Activated CD4-positive, alpha-beta T cell treated with anti-CD3 and anti-CD28 coated beads, Interleukin-2, amount 10 ng/mL, durations not matched to agents 24 days and 14 days (primary cell): ENCODE measurements around the gene EXD2. TPM values are rescaled to one million over a fixed set of nuclear protein-coding genes. Genes with fewer than 3 reads are reported as not detected.

Experiments
- DNase-seq: peaks from one replicate; pipeline ENCODE4 v3.0.0; 2022
- H3K27ac Mint-ChIP-seq: one replicate; pipeline ENCODE4 v1.8.0; 2022; ENCODE audit warnings: mild to moderate bottlenecking, mixed read lengths
- H3K27me3 Mint-ChIP-seq: one replicate; pipeline ENCODE4 v1.8.0; 2022; ENCODE audit warnings: mixed read lengths
- H3K36me3 Mint-ChIP-seq: one replicate; pipeline ENCODE4 v1.8.0; 2022; ENCODE audit warnings: low read depth, mild to moderate bottlenecking, mixed read lengths
- H3K4me1 Mint-ChIP-seq: one replicate; pipeline ENCODE4 v1.8.0; 2021; ENCODE audit warnings: mixed read lengths
- H3K4me3 Mint-ChIP-seq: one replicate; pipeline ENCODE4 v1.8.0; 2022; ENCODE audit warnings: mild to moderate bottlenecking, moderate library complexity, mixed read lengths
- H3K9me3 Mint-ChIP-seq: one replicate; pipeline ENCODE4 v1.8.0; 2021; ENCODE audit warnings: mixed read lengths
- intact Hi-C: fragments of 100-400 bp; cut with micrococcal nuclease; formaldehyde crosslinking; loops from one replicate; pipeline ENCODE4 v1.15.1; 2023
- total RNA-seq: library from RNA; stranded (reverse); gene quantifications from 2 replicates; pipeline ENCODE4 v1.2.3, GENCODE V29; 2022

Gene EXD2
- total RNA-seq, 1 donor from 2014 or later = 6.3 TPM

GRCh38 chr14:69246331-69246730 lies 55.0 kb downstream of the EXD2 start:
- Mint-ChIP-seq H3K36me3 (no peaks in the 10 kb centered on the region), H3K4me3 (no peak overlapping the region), H3K27ac (no peak overlapping the region), H3K4me1 (no peaks in the 10 kb centered on the region), H3K27me3 (peaks cover 9% of the 10 kb centered on the region), H3K9me3 (no peaks in the 10 kb centered on the region)
- intact Hi-C loops = no loop called here
- DNase-seq = no peak

DNA sequence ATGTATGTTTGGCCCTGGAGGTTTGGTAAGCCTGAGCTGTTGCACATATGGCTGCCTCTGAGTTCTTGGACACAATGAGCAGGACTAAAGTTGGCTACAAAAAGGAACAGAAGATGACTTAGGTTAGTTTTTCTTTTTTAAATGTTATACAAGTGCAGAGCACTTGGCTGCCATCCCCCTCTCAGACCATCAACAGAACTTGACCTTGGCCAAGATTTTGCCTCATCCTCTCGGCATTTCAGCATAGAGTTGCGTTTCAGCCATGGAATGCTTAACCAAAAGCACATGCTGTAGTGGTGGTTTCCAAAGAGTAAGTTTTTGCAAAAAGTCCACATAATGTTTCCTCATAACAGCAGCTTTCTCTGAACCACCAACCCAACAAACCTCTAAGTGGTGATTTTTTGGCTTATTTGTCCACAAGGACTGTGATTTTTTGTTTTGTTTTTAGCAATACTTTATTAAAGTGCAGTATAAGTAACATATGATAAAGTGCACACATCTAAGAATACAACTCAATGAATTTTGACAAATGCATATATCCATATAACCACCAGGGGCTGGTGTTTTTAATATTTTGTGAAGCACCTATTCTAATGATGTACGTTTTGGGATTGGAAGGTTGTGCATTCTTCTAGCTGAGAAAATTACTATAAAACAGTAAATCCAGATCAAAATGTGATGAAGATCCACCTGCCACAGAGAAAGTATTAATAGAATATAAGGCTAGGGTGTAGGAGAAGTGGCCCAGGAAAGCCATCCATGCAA lies 56.6 kb downstream of the EXD2 start:
- Mint-ChIP-seq H3K27me3 (peaks cover 20% of the 10 kb centered on the region), H3K4me3 (no peak overlapping the region), H3K4me1 (no peaks in the 10 kb centered on the region), H3K36me3 (no peaks in the 10 kb centered on the region), H3K9me3 (no peaks in the 10 kb centered on the region), H3K27ac (no peak overlapping the region)
- no peak for DNase-seq
- intact Hi-C loops = no loop called here

DNA sequence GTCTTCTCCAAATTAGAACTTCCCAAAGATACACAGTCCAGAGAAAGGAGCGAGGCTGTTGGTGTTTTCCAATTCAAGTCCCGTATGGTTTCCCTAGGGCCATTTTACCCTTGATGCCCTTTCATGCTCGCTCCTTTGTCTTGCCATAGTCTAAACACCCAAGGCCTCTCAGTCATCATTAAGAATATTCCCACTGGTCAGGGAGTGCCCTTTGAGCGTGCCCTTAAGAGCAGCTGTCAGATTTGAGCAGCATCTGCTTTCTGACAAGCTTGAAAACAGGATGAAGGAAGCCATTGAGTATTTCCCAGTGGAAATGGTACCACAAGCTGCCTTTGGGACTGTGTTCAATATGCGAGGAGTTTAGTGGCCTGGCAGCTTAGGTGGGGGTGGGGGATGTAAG lies 58.3 kb downstream of the EXD2 start:
- no peaks in the 10 kb centered on the region for H3K9me3 Mint-ChIP-seq
- no peaks in the 10 kb centered on the region for H3K4me1 Mint-ChIP-seq
- no peaks in the 10 kb centered on the region for H3K36me3 Mint-ChIP-seq
- DNase-seq = no peak
- no peak overlapping the region for H3K27ac Mint-ChIP-seq
- H3K27me3 Mint-ChIP-seq = peaks cover 26% of the 10 kb centered on the region
- intact Hi-C loops = no loop called here
- no peak overlapping the region for H3K4me3 Mint-ChIP-seq

GRCh38 chr14:69252851-69253250 lies 61.6 kb downstream of the EXD2 start:
- Mint-ChIP-seq H3K9me3 (no peaks in the 10 kb centered on the region), H3K4me3 (no peak overlapping the region), H3K36me3 (no peaks in the 10 kb centered on the region), H3K4me1 (no peaks in the 10 kb centered on the region), H3K27me3 (peaks cover 39% of the 10 kb centered on the region), H3K27ac (no peak overlapping the region)
- no peak for DNase-seq
- intact Hi-C loops = no loop called here

- Mint-ChIP-seq H3K27ac (no peak overlapping the region), H3K4me3 (peak overlapping the region; percentile 0), H3K27me3 (peaks cover 66% of the 10 kb centered on the region), H3K36me3 (no peaks in the 10 kb centered on the region), H3K4me1 (peaks cover 4% of the 10 kb centered on the region), H3K9me3 (no peaks in the 10 kb centered on the region)
- intact Hi-C loops = loop anchor here (1.0 kb wide), 1 partner anchor 203 kb away; no protein-coding TSS in a partner anchor
- no peak for DNase-seq
Observed at GRCh38 chr14:69259168-69259526, 67.8 kb downstream of the EXD2 start.

DNA sequence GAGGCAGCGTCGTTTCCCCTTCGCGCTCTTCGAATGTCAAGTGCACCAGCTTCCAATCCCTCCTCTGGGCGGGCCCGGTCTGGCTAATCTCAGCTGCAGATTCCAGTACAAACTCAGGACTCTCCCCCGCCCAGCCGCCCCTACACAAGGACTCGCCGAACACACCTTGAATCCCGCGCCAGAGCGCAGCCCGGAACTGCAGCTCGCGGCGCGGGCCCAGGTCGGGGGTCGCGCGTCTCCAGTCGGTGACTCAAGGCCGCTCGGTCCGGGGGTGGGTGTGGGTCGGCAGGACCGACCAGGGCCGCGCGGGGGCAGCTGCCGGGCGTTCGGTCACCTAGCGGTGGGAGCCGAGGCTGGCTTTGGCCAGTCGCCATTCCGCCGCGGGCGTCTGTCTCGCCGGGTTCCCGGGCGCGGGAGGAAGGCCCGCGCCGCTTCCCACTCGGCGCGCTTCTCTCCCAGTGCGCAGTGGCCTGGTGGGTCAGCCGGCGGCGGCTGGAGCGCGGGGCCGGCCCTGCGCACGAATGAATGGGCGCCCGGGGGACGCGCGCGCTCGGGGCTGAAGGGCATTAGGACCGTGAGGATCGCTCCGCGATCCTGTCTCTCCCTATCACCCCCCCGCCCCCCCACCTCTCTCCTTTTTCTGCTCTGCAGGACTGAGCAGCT lies 68.4 kb downstream of the EXD2 start, which contains the start of gene GALNT16:
GALNT16 (plus strand) TSS at position 632 of the 663 bp plus-strand sequence. CDS start 133 bp downstream, outside the sequence.
- Mint-ChIP-seq H3K27ac (no peak within 1 kb of the TSS), H3K27me3 (peaks cover 65% of the 10 kb centered on the region), H3K9me3 (no peaks in the 10 kb centered on the region), H3K4me1 (peaks cover 4% of the 10 kb centered on the region), H3K4me3 (peak within 1 kb of the TSS; percentile 61), H3K36me3 (no peaks in the 10 kb centered on the region)
- intact Hi-C loops = loop anchor here (1.0 to 5.0 kb wide), 2 partner anchors 203 to 313 kb away; partner anchors contain the start of gene CCDC177
- no peak for DNase-seq

- Mint-ChIP-seq H3K4me3 (peak overlapping the region; percentile 53), H3K4me1 (peaks cover 4% of the 10 kb centered on the region), H3K9me3 (no peaks in the 10 kb centered on the region), H3K27ac (no peak overlapping the region), H3K36me3 (no peaks in the 10 kb centered on the region), H3K27me3 (peaks cover 65% of the 10 kb centered on the region)
- no peak for DNase-seq
- intact Hi-C loops = loop anchor here (5.0 kb wide), 1 partner anchor 312 kb away; the partner anchor contains the start of gene CCDC177
Observed at GRCh38 chr14:69260190-69260860, 69.0 kb downstream of the EXD2 start.

DNA sequence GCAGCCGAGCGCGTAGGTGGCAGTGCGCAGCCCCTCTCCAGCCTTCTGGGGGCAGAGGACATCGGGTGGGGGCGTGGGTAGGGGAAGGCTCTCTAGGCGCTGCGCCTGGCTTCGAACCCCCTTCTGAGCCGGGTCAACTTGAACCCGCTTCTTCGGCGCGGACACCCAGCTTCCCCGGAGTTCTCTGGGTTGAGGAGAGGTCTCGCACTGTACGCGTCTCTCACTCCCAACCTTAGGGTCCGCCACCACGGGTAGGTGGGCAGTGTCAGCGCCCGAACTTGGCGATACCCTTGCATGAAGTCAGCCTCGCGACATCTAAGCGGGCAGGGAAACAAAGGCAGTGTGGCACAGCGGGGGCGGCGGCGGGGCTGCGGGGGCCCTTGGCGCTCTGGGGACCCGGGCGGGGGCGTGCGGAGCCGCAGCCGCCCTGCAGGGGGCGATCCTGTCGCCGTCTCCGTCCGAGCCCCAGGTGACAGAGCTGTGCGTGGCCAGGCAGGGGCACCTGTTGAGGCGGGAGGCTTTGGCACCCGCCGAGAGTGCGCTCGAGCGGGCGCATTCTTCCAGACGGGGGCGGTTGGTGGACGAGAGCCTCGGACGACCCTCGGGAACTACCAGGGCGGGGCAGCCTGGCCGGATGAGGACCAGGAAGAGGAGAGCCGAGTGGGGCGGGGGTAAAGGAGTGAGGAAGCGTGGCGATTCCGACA lies 69.7 kb downstream of the EXD2 start:
- intact Hi-C loops = loop anchor here (5.0 kb wide), 1 partner anchor 311 kb away; the partner anchor contains the start of gene CCDC177
- Mint-ChIP-seq H3K27ac (no peak overlapping the region), H3K36me3 (no peaks in the 10 kb centered on the region), H3K27me3 (peaks cover 68% of the 10 kb centered on the region), H3K9me3 (no peaks in the 10 kb centered on the region), H3K4me1 (peaks cover 4% of the 10 kb centered on the region), H3K4me3 (peak overlapping the region; percentile 79)
- DNase-seq = peak; percentile 82

DNA sequence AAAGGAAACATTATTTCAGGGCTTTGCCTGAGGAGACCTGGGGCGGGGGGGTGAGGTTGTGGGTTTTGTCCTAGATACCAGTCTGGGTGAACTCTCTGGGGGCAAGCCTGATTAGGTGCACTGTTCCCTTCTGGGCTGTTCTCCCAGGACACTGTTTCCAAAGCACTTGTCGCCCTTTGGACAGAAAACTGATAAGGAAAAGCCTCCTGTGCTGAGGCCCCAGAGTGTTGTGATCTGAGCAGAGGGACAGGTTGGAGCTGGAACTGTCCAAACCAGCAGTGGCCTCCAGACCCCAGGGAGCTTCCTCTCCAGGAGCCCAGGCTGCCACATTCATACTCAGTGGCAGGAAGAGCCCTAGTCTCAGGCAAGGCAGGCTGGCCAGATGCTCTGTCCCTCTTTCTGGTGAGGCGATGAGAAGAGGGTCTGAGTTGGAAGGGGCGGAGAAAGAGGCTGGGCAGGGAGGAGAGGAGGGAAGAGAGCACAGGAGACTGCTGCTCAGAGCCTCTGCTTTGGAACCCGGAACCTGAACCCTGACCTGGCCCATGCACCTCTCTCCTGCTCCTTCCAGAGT lies 70.5 kb downstream of the EXD2 start:
- Mint-ChIP-seq H3K9me3 (no peaks in the 10 kb centered on the region), H3K4me1 (peaks cover 4% of the 10 kb centered on the region), H3K36me3 (no peaks in the 10 kb centered on the region), H3K27me3 (peaks cover 63% of the 10 kb centered on the region), H3K4me3 (no peak overlapping the region), H3K27ac (no peak overlapping the region)
- intact Hi-C loops = loop anchor here (5.0 kb wide), 1 partner anchor 310 kb away; the partner anchor contains the start of gene CCDC177
- no peak for DNase-seq

DNA sequence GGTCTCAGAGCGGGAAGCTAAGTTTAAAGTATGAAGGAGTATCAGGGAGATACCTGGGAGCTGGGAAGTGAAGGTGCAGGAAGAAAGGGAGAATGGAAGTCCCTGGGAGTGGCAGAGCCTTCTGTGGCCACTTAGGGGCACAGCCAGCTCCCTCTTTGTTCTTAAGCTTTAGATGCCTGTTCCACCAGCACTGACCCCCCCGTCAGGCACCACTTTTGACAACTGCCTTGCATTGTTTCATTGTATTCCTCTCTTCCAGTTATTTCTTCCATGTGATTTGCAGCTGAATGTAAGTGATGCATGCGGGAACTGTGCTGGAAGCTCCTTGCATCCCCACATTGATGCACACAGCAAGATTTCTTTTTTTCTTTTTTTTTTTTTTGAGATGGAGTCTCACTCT lies 71.2 kb downstream of the EXD2 start:
- Mint-ChIP-seq H3K36me3 (no peaks in the 10 kb centered on the region), H3K4me3 (no peak overlapping the region), H3K4me1 (peaks cover 4% of the 10 kb centered on the region), H3K27me3 (peaks cover 63% of the 10 kb centered on the region), H3K27ac (no peak overlapping the region), H3K9me3 (no peaks in the 10 kb centered on the region)
- DNase-seq = no peak
- intact Hi-C loops = loop anchor here (5.0 kb wide), 1 partner anchor 310 kb away; the partner anchor contains the start of gene CCDC177

DNA sequence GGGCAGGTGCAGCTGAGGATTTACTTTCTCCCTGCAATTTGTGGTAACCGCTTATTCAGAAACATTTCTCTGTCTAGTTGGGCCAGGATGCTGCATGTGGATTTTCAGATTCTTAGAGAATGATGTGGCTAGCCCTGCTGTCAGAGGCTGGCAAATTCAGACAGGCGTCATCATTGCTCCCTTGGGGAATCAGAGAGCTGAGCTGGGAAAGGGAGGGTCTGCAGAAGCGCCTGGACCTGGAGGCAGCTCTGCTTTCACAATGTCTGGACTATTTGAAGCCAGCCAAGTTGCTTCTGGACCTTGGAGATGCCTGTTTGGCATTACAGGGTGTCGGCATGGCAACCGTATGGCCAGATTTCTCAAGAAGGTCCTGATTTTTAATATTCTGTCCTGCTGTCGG lies 72.1 kb downstream of the EXD2 start:
- no peaks in the 10 kb centered on the region for H3K36me3 Mint-ChIP-seq
- intact Hi-C loops = loop anchor here (5.0 kb wide), 1 partner anchor 309 kb away; the partner anchor contains the start of gene CCDC177
- H3K9me3 Mint-ChIP-seq = no peaks in the 10 kb centered on the region
- peaks cover 57% of the 10 kb centered on the region for H3K27me3 Mint-ChIP-seq
- H3K27ac Mint-ChIP-seq = no peak overlapping the region
- no peak for DNase-seq
- peaks cover 4% of the 10 kb centered on the region for H3K4me1 Mint-ChIP-seq
- H3K4me3 Mint-ChIP-seq = no peak overlapping the region

GRCh38 chr14:69263771-69264170 lies 72.5 kb downstream of the EXD2 start:
- no peak overlapping the region for H3K4me3 Mint-ChIP-seq
- peaks cover 4% of the 10 kb centered on the region for H3K4me1 Mint-ChIP-seq
- H3K36me3 Mint-ChIP-seq = no peaks in the 10 kb centered on the region
- no peak for DNase-seq
- H3K9me3 Mint-ChIP-seq = no peaks in the 10 kb centered on the region
- intact Hi-C loops = loop anchor here (5.0 kb wide), 1 partner anchor 309 kb away; the partner anchor contains the start of gene CCDC177
- peaks cover 53% of the 10 kb centered on the region for H3K27me3 Mint-ChIP-seq
- no peak overlapping the region for H3K27ac Mint-ChIP-seq
